GM21447 (cell line): ENCODE measurements around the gene RIN1.

Experiments
- ATAC-seq: cut with Tn5 transposase; IDR thresholded peaks from one replicate; pipeline ENCODE4 v1.9.1; 2021; ENCODE audit not compliant: unreplicated experiment

The RIN1 gene

DNA sequence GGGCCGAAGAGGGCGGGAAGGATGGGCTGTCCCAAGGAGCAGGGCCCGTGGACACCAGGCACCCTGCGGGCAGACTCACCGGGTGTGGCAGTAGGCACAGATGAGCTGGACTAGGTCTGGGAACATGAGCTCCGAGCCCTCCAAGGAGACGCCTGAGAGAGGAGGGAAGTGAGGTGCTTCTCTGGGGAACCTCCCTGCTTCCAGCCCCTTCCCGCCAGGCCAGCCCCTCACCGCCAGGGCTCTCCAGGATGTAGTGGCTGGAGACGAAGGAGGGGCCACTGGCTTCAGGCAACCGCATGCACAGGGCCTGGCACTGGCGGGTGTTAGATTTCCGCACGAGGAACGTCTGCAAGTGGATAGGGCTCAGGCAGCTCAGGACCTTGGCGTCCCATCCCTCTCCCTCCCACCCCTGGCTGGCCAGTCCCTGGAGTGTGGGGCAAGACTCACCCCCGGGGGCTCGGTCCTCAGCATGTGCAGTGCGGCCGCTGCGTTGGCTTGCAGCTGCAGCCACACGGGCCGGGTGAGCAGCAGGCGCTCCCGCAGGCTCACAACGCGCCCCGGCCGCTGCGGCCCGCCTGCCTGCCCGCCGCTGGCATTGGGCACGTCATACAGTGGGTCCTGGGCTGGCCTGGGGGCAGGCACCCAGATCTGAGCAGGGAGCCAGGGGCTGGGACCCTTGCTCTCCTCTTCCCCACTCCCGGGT lies 552 bp downstream of the RIN1 start:
- no peak for ATAC-seq

DNA sequence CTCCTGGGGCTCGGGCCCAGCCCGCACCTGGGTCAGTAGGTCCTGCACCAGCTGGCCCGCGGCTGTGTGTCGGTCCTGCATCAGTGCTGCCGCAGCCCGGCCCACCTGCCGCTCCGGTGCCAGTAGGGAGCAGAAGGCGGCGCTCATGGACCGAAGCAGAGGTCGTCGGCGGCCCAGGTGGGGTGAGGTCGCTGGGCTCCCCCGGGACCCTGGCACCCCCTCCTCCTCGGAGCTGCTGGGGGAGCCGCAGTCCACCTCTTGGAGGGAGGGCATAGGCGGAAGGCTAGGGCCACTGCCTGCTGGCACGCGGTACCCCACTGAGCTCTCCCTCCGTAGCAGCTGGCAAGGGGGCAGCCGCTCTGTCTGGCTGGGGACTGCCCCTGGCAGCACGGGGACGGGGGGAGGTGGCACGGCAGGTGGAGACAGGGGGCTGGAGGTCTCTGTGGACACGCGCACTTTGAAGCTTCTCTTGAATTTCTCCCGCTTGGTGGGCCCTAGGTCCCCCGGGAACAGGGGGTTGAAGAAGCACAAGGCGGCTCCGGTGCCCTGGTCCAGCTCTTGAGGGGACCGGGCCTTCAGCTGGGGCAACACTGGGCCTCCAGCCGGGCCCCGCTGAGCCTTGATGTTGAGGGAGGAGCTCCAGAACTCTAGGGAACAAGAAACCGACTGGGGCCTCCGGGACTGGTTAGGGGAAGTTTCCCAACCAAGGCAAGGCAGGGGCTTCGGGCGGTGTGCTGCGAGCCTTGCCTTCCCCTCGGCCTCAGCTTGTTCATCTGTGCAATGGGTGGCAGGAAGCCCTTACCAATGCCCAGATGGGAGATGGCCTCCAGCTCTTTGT lies 1.4 kb downstream of the RIN1 start:
- no peak for ATAC-seq

DNA sequence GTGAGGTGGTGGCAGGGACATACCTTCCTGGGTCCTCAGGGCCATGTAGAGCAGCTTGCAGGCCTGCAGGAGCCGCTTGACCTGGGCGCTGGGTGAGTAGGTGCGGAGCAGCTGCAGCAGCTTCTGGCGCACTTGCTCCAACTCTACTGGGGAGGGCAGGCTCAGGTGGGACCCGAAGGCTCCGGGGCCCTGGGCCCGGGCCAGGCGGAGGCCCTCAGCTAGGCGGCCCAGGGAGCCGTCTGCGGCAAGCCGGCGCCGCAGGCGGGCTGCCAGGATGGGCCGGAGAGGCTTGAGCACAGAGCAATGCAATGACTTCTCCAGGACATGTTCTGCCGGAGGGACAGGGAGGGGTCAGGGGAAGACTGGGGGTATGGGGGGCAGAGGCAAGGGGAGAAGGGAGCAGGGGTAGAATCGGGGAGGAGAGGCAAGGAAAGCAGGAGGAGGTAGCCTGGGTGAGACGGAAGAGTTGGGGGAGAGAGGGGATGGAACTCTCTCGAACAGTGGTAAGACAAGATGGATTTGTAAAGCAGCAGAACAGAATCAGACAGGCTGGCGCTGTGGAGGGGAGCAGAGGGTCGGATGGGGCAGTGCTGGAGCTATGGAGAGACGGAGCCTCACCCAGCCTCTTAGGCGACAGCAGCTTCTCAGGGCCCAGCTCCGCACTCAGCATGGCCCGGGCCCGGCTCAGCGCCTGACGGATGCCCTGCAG lies 2.2 kb downstream of the RIN1 start:
- no peak for ATAC-seq

DNA sequence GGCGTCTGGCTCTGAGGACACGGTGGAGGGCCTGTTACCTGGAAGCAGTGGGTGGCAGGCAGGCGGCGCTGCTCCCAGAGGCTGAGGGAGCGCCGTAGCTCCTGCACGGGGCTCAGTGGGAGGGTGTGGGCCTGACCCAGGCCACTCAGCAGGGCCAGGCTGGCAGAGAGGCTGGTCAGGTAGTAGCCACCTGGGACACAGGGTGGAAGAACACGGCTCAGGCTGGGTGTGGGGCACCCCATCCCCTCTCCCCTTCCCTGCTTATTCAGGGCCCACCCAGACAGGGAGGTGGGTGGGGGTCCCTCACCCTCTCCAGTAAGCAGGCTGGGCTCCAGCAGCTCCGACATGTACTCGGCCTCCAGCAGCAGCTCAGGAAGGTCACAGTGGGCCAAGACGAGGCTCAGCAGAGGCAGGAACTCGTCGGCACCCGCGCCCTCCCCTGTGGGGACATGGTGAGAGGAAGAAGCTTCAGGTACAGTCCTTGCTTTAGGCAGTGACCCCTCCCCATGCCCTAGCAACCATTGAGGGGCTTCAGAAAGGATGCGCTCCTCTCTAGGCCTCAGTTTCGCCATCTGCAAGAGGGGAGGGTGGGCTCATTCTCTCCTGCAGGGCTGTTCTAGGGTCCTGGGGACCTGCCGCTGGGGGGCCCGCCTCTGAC lies 2.9 kb downstream of the RIN1 start:
- no peak for ATAC-seq

DNA sequence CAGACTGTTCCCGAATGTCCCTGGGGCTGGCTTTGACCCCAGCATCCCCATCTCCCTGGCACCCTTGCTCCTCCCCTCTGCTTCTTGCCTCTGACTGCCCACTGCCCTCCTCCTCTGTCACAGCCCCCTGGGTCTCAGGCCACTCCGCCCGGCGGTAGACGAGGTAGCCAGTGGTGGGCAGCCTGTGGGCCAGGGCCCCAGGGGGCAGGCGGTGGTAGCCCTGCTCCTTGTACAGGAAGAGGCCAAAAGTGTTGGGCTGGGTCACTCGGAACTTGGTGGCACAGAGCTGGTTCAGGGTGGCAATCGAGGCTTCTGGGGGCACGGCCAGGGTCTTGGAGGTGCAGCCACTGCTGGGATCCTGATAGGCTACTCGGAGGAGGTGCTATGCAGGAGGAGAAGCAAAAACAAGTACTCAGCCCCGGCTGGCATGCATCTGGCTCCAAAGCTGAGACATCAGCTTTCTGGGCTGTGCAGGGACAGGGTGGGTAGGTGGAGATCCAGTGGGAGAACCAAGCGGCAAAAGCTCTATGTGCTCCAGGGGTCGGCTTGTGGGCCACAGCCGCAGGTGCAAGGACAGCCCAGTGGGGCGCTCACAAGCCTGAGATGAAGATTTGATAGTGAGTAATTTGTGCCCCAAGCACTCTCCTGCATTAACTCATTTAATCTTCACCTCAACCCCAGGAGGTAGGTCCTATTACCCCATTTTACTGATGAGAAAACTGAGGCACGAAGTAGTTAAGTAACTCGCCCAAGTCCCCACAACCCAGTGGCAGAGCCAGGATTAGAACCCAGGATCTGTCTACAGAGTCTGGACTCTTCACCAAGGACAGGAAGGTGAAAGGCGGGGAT lies 3.6 kb downstream of the RIN1 start:
- no peak for ATAC-seq

DNA sequence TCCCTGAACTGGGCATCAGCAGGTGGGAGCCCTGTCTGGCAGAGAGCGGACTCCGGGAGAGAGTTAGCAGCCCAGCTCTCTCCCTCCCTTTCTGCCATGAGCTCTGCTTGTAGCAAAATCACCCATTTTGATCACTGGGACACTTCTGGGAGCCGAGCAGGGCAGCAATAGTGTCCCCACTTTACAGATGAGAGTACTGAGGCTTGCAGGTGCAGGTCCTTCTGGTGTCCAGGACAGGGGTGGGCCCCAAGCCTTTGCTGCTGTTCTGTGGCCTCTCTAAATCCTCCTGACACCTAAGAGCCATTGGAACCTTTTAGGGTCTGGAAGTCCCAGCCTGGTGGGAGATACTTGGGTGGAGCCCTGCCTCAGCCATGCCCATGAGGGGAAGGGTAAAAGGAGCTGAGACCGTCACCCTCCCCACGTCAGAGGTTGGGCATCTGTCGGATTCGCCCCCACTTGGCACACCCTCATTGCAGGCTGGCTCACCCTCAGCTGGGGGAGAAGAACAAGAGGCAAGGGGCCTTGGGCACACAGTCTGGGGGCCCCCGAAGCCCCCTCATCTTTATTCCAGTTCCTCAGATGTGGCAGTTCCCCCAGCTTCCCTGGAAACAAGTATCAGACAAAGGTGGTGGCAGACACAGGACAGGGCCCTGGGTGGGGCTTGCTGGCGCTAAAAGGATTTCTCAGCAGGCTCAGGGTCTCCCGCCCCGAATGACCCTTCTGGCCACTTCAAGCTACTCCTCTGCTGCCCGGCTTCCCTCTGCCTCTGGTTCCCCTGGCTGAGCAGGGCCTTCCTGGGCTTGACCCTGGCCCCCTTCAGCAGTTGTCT lies 4.5 kb downstream of the RIN1 start:
- no peak for ATAC-seq

DNA sequence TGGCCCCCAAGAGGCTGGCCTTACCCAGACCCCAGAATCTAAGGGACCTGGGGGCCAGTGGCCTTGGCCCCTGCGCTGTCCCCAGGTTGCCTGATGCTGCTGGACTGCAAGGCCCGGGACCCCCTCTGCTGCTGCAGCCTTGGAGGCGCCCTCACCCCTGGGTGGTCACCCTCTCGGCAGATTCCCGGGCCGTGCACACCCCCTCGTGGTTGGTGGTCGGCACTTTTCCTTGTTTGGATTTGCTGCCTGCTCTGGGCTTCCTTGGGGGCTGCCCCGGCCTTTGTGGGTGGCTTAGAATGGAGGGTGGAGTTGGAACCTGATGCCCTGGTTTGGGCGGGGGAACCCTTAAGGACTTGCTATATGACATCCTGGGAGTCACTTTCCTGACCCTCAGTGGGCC lies 5.3 kb downstream of the RIN1 start:
- no peak for ATAC-seq

DNA sequence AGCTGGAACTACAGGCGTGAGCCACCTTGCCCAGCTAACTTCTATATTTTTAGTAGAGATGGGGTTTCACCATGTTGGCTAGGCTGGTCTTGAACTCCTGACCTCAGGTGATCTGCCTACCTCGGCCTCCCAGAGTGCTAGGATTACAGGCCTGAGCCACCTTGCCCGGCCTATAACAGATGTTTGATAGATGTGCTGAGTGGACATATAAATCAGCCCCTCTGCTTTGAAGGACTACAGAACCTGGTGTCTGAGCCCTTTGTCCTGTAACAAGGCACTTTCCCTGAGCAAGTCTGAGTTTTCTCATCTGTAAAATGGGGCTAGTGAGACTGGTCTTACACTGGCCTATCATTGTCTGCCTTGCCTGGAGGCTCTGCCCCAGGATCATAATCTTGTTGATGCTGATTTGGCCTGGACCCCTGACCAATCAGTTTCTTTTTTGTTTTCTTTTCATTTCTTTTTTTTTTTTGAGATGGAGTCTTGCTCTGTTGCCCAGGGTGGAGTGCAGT lies 7.0 kb downstream of the RIN1 start:
- ATAC-seq = no peak

DNA sequence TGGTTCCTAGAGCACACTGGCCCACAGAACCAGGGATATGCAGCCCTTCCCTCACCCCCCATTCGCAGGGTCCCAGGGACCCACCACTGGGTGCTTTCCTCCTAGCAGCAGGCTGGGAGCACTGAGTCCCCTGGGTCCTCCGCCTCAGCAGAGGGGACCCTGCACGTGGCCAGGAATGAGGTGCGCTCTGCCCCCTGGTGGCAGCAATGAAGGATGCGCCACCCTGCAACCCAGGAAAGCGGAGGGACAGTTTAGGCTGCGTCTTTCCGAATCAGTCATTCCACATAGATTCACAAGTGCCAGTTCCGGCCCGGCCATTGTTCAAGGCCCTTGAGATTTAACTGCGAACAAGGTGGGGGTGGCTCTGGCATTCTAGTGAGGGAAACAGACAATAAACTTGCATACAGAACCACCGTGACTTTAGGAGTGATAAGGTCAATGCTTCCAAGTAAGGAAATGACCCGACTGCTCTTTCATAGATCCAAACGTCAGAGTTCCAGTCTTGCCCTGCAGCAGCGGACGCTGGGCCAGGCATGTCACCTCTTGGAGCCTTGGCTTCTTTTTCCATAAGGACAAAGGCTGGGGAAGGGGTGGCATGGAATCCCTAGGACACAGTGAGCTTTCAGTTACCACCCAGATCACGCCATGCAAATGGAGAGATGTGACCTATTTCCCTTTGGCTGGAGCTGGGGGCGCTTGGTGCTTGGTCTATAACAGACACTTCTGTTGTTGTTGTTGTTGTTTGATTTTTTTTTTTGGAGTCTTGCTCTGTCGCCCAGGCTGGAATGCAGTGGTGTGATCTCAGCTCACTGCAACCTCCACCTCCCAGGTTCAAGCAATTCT lies 7.7 kb downstream of the RIN1 start:
- peak; percentile 74 for ATAC-seq

DNA sequence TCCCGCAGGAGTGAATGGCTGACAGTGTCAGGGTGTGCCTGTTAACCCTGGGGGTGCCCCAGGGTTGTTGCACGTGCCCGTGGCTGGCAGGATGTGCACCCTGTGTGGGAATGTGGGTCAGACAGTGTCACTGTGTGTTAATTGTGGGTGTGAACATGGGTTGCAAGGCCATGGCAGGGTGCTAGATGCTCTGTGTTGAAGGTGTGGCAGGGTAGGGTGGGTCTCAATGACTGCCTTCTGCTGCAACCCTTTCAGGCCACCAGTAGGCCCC lies 8.3 kb downstream of the RIN1 start:
- no peak for ATAC-seq

DNA sequence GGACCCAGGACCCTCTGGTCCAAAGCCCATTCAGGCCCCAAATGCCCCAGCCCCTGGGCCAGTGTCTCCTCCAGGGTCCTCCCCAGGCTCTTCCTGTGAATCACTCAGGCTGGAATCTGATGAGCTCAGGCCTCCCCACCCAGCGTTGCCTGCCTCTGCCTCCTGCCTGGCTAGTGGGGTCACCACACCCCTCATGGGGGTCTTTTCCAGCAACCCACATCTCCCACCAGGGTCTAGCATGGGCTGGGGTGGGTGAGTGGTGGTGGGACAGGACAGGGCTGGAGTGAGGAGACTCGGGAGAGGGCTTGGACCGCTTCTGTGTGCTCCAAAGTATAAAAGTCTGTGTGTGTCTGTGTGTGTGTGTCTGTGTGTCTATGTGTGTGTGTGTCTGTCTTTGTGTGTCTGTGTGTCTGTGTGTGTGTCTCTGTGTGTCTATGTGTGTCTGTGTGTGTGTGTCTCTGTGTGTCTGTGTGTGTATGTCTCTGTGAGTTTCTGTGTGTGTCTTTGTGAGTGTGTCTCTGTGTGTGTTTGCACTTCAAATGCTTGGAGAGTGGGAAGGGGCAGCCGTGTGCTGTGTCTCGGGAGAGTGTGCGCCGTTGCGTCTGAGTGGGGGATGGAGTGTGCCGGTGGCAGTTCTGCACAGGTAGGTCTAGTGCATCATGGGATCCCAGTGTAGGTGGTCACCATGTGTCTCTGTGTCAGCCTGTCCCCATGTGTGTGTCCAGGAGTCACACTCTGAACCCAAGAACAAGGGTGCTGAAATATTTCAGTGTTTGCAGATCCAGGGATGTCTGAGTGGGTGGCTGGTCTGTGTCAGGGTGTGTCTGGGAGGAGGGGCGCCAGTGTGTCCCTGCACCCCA lies 8.8 kb downstream of the RIN1 start:
- no peak for ATAC-seq

DNA sequence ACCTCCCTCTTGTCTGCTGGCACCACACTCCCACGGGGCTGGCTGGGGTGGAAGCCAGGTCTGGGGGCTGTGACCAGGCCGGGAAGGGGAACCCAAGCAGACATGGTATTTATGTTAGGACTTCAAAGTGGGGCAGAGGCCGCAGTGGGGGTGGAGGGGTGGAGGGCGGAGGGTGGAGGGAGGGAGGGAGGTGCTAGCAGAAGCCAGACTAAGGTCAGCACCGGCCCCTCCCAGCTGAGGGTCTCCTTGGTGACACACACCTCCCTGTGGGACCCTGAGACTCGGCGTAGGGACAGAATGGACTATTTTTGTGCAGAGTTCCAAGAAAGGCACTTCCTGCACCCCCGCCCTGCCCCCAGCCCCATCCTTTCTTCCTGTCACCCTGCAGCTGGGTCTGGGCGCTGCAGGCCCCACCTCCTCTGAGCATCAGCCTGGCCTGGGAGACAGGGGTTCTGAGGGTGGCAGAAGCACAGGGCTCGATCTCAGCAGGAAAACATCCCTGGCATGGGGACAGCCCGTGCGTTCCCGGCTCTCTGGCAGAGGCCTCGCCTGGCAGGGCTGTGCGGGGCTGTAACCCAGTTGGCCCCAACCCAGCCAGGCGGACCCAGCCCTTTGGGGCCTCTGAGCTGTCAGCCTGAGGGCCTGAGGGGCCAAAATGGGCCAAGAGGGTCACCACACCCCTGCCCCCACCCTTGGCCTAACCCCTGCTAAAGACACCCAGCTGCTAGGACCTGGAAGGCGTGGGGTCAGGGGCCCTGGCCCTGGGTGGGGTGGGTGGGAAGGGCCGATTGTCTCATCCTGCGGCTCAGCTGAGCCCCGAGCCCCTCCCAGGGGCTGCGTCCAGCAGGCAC lies 9.7 kb downstream of the RIN1 start:
- ATAC-seq = no peak

DNA sequence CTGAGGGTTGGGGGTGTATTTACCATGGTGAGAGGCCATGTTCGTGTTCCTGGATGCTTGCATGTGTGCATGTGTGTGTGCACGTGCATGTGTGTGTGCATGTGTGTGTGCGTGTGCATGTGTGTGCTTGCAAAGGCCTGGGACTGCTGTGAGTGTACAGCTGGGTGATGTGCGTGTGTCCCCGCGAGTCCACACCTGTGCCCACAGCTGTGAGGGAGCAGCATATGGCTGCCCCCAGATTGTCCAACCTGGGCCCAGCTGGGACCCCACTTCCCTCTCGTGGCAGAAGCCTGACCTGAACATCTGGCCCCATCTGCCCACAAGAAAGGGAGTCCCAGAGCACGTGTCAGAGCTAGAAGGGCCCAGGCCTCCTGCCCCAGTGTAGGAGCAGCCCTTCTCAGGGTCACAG lies 11.0 kb downstream of the RIN1 start:
- ATAC-seq = no peak

DNA sequence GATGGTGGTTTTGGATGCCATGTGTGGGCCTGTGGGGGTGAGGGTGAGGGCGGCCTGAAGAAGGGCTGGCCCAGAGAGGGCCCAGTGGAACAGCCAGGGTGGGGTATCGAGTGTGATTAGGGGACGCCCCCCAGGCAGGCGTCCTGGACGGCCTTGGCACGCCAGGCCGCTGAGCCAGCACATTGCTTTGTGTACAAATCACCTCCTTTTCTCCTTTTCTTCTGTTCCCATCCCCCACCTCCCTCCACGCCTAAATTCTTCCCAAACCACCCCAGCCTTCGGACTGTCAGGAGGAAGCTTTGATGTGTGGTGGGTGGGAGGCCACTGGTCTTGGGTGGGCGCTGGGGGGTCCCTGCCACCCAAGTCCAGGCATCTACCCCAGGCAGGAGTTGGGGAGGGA lies 11.6 kb downstream of the RIN1 start:
- ATAC-seq = no peak

DNA sequence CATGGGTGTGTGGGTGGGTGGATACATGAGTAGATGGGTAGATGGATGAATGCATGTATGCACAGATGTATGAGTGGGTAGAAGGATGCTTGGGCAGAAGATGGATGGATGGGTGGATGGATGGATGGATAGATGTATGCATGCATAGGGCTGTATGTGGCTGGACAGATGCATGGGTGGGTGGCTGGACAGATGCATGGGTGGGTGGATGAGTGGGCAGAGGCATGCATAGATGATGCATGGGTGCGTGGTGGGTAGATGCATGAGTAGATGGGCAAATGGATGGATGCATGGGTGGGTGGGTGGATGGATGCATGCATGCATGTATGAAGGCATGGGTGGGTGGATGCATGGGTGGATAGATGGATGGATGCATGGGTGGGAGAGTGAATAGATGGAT lies 12.6 kb downstream of the RIN1 start:
- ATAC-seq = no peak

DNA sequence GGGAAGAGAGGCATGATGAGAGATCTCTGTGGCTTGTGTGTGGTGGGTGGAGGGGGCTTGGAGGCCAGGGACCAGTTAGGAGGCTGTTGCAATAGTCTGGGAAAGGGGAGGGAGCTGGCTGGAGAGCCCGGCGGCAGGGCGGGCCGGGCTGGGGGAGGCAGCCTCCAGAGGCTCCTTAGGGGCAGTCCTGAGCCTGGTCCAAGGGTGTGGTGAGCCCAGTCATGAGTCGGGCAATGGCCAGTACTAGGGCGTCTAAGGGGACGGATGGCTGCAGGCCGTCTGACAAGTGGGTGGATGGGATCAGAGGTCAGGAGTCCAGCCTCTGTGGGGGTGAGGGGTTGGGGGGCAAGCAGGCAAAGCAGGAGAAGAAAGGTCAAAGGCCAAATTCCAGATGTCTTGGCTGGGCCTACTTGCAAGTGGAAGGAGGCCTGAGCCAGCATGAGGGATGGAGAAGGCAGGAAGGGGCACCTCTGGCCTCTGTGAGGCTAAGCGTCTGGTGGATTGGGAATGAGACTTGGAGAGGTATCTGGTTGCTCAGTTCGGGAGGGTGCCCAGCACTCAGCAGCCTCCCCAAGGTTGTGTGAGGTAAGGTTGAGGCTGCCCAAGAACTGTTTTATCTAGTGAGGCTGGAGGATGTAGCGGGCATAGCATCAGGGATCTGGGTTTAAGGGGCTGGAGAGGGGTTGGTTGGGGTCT lies 13.4 kb downstream of the RIN1 start:
- no peak for ATAC-seq
